GM12873 (cell line): ENCODE data around the gene VN1R4.
"Not testable (repeated sequence)": the region's sequence is repeated elsewhere in the genome, so short reads cannot be mapped to it uniquely, and the experiment has no call there.

Experiments
- CTCF ChIP-seq: IDR thresholded peaks from 2 replicates; pipeline ENCODE4 v1.5.1; 2012; ENCODE audit warnings: low read depth, mild to moderate bottlenecking, moderate library complexity, low read length, control low read depth; ENCODE audit not compliant: insufficient read depth; ENCODE audit errors: missing control alignments

Gene VN1R4

GRCh38 chr19:53267623-53268022 is at the start of gene VN1R4:
Gene VN1R4, minus strand, starts transcription at chr19:53267723. Its CDS starts 58 bp downstream, at chr19:53267665.
- not testable (repeated sequence) for TF ChIP-seq CTCF

- TF ChIP-seq CTCF = no peak
Measured at GRCh38 chr19:53311897-53312296, 44.4 kb upstream of the VN1R4 start.

GRCh38 chr19:53311044-53311443 is 43.5 kb upstream of the VN1R4 start:
- TF ChIP-seq CTCF = no peak

- TF ChIP-seq CTCF = peak; percentile 37
Measured at GRCh38 chr19:53308339-53308811, 40.9 kb upstream of the VN1R4 start.

- no peak for TF ChIP-seq CTCF
Measured at GRCh38 chr19:53294786-53295441, 27.4 kb upstream of the VN1R4 start.

- TF ChIP-seq CTCF = no peak
Measured at GRCh38 chr19:53290758-53291549, 23.4 kb upstream of the VN1R4 start.

- no peak for TF ChIP-seq CTCF
Measured at GRCh38 chr19:53285087-53285486, 17.6 kb upstream of the VN1R4 start.
